Measurements from ENCODE around the gene GAMT.
"Not testable (repeated sequence)": the region's sequence is repeated elsewhere in the genome, so short reads cannot be mapped to it uniquely, and the experiment has no call there.

The GAMT gene

GRCh38 chr19:1401138-1401888 lies at the start of gene GAMT:
Gene GAMT (minus strand): TSS chr19:1401542. CDS start chr19:1401476, 66 bp downstream.
- no peak for DNase-seq (ENCODE audit: low spot score)

DNA sequence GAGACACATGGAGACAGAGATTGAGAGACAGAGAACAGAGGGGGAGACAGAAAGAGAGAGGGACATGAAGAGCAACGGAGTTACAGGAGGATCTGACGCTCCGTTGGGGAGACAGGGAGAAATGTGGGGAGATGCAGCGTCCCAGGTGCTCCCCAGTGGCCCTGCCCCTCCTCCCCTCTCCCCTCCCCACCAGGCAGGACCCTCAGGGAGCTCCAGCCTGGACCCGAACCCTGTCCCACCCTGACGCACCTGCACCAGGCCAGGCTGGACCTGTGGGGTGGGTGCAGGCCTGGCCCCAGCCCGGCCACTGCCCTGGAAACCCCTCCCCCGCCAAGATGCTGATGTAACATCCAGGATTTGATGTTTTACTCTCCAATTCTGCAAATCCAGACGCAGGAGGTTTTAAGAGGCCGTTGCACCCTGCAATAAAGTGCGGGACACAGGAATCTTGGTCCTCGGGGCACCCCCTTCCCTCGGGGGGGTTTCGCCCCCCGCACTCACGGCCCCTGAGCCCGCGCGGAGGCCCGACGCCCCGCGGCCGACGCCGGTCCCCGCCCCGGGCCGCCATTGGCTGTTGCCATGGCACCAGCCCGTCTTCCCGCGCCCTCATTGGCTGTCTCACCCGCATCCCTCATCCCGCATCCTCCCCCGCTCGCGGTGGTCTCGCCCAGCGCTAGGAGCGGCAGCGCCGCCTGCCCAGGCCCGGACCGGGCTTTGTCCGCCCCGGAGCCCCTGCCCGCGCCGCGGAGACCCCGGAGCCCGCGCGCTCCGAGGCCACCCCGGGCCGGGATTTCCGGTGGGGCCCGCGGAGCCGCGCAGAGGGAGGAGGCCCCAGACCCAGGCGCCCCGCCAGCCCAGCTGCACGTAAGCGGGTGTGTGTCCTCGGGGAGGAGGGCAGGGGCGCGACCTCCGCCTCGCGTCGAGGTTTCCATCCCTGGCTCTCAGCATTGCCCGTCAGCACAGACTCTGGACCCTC lies 48.4 kb upstream of the GAMT start, which contains the start of gene APC2:
APC2 (plus strand) TSS at position 655 of the 976 bp plus-strand sequence. CDS start 2,881 bp downstream, outside the sequence.
- DNase-seq (ENCODE audit: low spot score), result no peak

DNA sequence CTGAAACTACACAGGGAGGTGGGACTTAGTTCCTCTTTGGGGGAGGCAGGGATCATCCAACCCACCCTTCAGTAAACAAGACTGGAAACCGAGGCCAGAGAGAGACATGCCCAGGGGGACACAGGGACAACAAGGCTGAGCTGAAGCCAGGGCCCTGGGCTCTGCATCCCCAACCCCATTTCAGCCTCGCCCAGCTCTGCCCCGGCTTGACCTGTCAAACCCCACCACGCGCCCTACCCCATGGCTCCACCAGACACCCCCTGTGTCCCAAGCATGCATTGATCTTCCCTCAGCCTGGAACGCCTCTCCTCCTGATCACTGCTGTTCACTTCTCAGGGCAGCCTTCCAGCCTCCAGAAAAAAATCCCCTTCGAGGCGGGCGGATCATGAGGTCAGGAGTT lies 46.6 kb upstream of the GAMT start:
- no peak for DNase-seq (ENCODE audit: low spot score)

DNA sequence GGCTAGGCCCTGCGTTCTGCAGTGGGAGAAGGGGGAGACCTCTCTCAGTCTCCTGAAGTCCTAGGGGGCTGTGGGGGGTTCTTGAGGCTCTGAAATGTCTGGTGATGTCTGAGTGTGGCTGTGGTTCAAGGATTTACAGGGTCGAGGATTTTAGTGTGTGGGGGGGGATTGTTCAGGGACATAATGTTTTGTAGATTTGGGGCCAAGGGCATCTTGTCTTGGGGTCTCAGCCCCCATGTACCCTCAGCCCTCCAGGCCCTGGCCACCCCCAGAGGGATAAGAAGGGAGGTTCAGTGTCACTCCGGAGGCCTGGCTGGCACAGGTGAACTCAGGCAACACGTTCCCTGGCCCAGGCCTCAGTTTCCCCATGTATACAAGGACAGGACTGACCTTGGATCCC lies 46.2 kb upstream of the GAMT start:
- DNase-seq (ENCODE audit: low spot score), result no peak

GRCh38 chr19:1446713-1447481 lies 45.6 kb upstream of the GAMT start:
- DNase-seq (ENCODE audit: low spot score), result no peak

GRCh38 chr19:1445932-1446712 lies 44.8 kb upstream of the GAMT start:
- no peak for DNase-seq (ENCODE audit: low spot score)

- DNase-seq (ENCODE audit: low spot score), result peak; percentile 77
These were observed 44.0 kb upstream of the GAMT start for GRCh38 chr19:1445185-1445931.

DNA sequence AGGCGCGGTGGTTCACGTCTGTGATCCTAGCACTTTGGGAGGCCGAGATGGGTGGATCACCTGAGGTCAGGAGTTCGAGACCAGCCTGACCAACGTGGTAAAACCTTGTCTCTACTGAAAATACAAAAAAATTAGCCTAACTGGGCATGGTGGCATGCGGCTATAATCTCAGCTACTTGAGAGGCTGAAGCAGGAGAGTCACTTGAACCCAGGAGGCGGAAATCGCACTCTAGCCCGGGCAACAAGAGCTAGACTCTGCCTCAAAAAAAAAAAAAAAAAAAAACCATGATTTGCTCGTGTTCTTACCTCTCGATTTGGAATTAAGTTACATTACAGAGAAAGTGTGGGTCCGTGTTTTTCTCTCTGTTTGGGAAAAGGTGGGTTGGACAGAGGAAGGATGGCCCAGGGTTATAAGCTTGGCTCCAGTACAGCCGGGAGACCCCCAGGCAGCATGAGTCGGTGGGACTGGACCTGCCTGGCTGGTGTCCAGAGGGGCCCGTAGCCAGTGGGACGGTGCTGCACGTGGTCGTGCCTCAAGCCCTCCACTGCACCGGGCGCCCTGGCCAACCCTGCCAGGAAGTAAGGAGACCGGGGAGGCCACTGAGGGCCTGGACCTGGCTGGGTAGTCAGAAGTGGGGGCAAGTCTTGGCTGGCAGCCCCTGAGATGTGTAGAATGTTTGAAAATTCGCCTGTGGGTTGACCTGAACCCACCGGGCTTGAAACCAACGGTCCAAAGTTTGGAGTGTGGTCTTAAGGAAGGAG lies 40.5 kb upstream of the GAMT start:
- no peak for DNase-seq (ENCODE audit: low spot score)

DNA sequence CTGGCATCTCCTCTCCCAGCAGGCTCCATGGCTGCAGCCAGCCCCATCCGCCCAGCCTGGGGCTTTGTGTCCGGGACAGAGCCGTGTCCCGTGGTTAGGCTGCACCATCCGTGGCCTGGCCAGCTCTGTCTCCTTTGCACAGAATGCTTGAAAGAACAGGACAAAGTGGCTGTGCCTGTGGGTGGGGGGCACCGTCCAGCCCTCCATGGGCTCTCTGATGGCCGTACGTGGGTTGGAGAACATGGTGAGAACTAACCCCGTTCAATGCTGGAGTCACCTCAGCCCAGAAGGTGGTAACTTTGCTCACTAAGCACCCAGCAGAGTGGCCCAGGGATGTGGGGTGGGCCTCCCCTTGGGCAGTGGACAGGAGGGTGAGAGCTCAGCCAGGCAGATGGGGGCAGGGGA lies 39.7 kb upstream of the GAMT start:
- DNase-seq (ENCODE audit: low spot score), result no peak

- no peak for DNase-seq (ENCODE audit: low spot score)
These were observed 39.1 kb upstream of the GAMT start for GRCh38 chr19:1440418-1440801.

DNA sequence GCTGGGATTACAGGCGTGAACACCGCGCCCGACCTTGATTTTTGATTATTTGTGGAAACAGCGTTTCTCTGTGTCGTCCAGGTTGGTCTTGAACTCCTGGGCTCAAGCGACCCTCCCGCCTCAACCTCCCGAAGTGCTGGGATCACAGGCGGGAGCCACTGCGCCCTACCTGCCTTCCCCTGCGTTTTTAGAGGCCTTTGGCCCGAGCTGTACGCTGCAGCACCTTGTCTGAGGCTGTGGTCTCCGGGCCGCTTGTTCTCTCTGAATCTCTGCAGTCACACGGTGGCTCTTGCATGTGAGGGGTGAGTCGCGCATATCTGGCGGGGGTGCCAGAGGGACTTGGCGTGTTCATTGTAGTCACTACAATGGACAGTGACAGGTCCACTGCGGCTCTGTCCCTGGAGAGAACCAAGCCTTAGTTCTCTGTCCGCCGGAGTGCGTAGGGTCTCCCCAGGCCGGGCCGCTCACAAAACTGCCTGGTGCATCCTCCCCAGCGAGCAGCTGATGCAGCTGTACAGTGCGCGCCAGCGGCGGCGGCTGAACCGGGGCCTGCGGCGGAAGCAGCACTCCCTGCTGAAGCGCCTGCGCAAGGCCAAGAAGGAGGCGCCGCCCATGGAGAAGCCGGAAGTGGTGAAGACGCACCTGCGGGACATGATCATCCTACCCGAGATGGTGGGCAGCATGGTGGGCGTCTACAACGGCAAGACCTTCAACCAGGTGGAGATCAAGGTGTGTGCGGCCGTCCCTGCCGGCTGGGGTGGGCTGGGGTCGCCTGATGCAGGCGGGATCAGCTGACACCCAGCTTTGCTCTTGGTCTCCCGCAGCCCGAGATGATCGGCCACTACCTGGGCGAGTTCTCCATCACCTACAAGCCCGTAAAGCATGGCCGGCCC lies 38.4 kb upstream of the GAMT start:
- DNase-seq (ENCODE audit: low spot score), result not testable (repeated sequence)

GRCh38 chr19:1438933-1439354 lies 37.6 kb upstream of the GAMT start:
- DNase-seq (ENCODE audit: low spot score), result no peak

DNA sequence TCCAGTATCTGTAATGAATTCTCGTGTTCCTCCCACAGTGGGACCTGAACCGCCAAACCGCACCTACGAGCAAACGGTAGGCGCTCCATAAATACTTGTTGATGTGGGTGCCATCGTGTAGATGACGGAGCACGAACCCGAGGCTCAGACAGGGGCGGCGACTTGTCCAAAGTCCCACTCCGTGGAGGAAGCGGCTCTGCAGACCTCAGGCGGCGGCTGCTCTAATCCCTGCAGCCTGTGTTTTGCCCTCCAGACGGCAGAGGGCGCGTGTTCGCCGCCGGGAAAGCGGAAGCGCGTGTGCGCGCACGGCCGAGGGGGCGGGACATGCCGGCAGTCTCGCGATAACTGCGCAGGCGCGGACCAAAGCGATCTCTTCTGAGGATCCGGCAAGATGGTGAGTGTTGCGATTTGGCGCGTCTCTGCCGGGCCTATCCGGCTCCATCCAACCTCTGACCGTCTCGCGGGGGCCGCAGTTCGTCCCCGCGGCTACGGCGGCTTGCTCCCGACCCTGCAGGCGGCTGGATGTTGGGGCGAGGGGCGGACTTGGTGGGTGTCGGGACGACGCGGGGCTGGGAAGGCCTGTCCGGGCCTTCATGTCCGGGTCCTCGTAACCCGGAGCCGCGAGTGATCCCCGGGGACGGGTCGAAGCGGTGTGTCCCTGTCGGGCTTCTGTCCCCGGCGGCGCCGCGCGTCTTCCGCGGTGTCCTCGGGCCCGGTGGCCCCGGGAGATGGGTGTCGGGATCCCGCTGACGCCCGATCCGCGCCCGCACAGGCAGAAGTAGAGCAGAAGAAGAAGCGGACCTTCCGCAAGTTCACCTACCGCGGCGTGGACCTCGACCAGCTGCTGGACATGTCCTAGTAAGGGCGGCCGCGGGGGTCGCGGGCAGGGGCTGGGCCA lies 36.9 kb upstream of the GAMT start, which contains the start of gene RPS15:
RPS15 (plus strand) TSS at position 362 of the 898 bp plus-strand sequence; CDS start at position 392, 30 bp downstream.
- DNase-seq (ENCODE audit: low spot score), result peak; percentile 97

DNA sequence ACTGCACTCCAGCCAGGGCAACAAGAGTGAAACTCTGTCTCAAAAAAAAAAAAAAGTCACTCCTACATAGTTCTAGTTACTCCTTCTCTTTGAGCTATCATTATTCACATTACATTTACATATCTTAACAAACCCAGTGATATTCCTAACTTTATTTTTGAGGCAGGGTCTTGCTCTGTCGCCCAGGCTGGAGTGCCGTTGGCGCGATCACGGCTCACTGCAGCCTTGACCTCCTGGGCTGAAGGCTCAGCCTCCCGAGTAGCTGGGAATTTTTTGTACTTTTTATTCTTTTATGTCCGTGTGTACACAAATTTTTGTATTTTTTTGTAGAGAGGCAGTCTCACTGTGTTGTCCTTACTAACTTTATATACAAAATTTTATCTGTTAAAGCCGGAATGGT lies 36.3 kb upstream of the GAMT start:
- DNase-seq (ENCODE audit: low spot score), result no peak

DNA sequence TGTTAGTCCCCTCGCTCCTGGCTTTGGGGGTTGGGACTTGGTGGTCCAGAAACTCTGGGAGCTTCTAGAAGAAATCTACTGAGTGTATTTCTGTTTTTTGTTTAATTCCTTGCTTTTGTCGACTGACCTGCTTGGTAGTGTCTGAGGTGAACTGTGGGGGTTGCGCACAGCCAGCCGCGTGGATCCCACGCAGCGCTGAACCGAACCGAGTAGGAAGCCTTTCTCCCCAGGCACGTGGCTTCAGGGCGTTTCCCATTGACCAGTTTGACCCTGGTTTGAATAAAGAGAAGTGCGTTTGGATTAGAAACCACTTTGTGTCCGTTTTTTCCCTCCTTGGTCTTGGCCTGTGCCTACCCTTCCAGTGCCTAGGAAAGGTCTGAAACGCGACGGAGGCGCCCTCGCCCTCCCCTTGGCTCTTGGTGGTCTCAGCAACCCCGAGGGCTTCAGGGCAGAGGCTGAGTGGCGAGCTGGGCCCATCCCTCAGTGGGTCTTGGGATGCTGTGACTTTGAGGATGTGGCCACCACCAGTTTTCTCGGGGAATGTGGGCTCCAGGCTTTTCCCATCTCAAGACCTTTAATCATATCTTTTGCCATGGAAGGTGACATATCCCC lies 34.1 kb upstream of the GAMT start:
- DNase-seq (ENCODE audit: low spot score), result no peak

DNA sequence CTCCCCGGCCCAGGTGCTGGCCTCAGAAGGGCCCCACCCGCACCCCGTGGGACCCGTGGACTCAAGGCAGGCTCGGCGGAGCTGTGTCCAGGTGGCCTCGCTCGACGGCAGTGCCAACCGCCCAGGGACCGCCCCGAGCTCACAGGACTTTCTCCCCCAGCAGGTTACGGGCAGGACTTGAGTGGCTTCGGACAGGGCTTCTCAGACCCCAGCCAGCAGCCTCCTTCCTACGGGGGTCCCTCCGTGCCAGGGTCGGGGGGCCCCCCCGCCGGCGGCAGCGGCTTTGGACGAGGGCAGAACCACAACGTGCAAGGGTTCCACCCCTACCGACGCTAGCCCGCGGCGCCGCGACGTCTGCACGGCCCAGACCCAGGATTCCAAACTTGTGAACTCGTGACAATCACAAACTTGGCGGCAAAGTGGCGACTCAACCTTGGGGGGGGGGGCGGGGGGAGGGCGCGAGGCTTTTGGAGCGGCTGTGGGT lies 33.3 kb upstream of the GAMT start:
- DNase-seq (ENCODE audit: low spot score), result no peak

GRCh38 chr19:1434040-1434366 lies 32.7 kb upstream of the GAMT start:
- DNase-seq (ENCODE audit: low spot score), result no peak
